Neuron (in vitro differentiated cells): ENCODE measurements around the gene SCN5A.

ENCODE experiments used
- H2AFZ ChIP-seq: one replicate; pipeline ENCODE4 v1.6.1; 2013; ENCODE audit warnings: low read depth, mild to moderate bottlenecking, inconsistent platforms, low read length, moderate library complexity
- H3K27me3 ChIP-seq: one replicate; pipeline ENCODE4 v1.6.1; 2013; ENCODE audit warnings: low read length; ENCODE audit not compliant: insufficient read depth
- H3K36me3 ChIP-seq: one replicate; pipeline ENCODE4 v1.6.1; 2013; ENCODE audit warnings: low read length; ENCODE audit not compliant: insufficient read depth
- H3K4me1 ChIP-seq: one replicate; pipeline ENCODE4 v1.6.1; 2013; ENCODE audit warnings: low read length; ENCODE audit not compliant: insufficient read depth
- H3K4me3 ChIP-seq: 2 replicates; pipeline ENCODE4 v1.5.1; 2013; ENCODE audit warnings: mild to moderate bottlenecking, low read length, moderate library complexity
- H3K9me3 ChIP-seq: one replicate; pipeline ENCODE4 v1.6.1; 2013; ENCODE audit warnings: low read length

The SCN5A gene

DNA sequence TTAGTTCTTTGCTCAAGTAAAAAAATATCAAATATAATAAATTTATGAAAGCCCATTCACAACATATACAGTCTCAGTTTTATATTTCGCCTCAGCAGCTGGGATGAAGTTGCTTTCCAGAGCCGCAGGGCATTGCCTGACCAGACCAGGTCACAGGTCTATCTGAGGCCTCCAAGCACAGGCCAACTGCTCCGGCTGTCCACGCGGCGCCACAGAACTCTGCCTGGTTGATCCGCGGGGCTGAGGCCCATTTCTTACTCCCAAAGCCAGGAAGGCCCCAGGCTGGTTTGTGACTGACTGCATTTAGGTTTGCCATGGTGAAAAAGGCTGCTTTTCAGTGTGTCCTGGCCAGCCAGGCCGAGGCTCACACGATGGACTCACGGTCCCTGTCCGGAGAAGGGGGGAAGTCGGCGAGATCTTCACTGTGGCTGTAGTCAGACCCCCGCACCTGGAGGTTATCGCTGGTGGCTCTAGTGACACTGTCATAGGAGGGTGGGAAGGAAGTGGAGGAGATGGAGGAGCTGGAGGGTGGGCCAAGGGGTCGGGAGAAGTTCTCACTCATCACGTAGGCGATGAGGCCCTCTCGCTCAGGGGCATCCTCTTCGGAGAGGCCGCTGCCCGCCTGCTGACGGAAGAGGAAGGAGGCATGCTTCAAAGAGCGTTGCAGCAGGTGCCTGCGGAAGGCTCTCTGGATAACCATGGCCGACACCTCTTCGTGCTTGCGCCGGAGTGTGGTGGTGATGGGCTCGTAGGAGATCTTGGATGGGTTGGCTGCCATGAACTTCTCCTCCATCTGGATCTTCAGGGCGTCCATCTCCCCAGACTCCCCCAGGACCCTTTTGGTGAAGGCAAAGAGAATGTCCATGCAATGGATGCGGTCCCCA is 99.3 kb downstream of the SCN5A start:
- Histone ChIP-seq H3K36me3 (no peaks in the 10 kb centered on the region), H3K4me3 (no peak overlapping the region), H2AFZ (no peak overlapping the region), H3K4me1 (no peaks in the 10 kb centered on the region), H3K9me3 (peaks cover 2% of the 10 kb centered on the region), H3K27me3 (no peaks in the 10 kb centered on the region)

DNA sequence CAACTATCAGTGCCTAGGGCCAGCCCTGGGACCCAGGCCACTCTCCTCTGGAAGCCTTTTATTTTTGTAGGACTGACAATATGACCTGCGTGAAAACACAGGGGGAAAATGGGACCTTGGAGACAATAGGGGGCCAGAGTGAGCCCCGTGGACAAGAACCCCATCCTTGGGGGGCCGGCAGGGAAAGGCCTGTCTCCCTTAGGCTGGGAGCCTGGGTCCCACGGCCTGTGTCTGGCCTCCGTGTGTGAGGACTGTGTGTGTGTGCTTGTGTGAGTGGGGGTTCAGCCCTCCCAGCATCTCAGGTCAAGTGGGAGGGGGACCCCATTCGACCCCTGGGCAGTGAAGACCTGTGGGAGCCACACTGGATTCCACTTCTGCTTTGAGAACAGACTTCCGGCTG is 100.0 kb downstream of the SCN5A start:
- Histone ChIP-seq H3K4me3 (no peak overlapping the region), H3K4me1 (no peaks in the 10 kb centered on the region), H3K27me3 (no peaks in the 10 kb centered on the region), H3K9me3 (peaks cover 2% of the 10 kb centered on the region), H2AFZ (no peak overlapping the region), H3K36me3 (no peaks in the 10 kb centered on the region)

DNA sequence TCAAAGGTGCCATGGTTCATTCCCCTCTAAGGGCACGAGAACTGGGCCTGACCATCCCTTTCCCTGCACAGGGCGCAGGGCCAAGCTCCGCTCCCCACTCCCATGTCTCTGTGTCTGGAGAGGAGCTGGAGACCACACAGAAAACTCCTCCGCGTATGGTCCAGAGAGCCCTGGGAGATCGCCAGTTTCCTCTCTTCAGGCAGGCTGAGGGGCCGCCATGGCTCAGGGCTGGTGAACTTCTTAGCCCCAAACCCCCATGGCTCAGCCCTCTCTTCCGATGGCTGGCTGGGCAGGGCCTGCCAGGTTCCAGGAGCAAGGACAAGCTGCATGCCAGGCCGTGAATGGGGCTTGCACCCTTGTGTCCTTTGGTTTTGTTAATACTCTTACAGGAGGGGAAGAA is 100.4 kb downstream of the SCN5A start:
- H3K27me3 ChIP-seq = no peaks in the 10 kb centered on the region
- no peaks in the 10 kb centered on the region for H3K4me1 ChIP-seq
- H3K36me3 ChIP-seq = no peaks in the 10 kb centered on the region
- H3K4me3 ChIP-seq = no peak overlapping the region
- no peak overlapping the region for H2AFZ ChIP-seq
- H3K9me3 ChIP-seq = peaks cover 2% of the 10 kb centered on the region

DNA sequence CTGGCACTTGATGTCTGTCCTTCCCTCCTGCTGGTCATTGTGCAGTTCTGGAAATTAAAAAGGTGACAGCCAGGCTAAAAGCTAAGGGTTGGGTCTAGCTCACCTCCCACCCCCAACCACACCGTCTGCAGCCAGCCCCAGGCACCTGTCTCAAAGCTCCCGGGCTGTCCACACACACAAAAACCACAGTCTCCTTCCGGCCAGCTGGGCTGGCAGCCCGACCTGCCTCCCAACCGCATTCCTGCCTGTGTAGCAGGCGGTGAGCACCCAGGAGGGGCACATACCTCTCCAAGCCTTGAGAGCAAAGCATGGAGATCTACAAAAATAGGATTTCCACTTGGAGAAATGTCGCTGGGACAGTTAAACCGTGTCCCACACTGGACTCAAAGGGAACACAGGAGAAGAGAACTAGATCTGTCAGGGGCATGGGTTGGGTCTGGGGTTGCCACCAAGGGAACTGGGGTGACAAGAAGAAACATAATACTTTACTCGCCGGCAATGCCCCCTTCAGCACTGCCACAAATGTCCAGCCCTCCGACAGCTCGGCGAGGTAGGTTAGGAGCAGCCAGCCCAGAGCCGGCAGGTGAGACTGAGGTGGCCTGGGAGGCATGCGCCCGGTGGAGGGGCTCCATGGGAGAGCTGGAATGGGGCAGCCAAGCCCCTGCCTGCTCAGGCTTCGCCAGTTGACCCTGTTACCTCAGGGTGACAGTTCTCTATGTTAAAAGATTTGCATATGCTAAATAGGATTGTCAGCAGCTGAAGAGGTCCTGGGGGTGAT is 101.1 kb downstream of the SCN5A start:
- Histone ChIP-seq H3K4me1 (no peaks in the 10 kb centered on the region), H3K9me3 (peaks cover 2% of the 10 kb centered on the region), H2AFZ (no peak overlapping the region), H3K27me3 (no peaks in the 10 kb centered on the region), H3K36me3 (no peaks in the 10 kb centered on the region), H3K4me3 (no peak overlapping the region)

DNA sequence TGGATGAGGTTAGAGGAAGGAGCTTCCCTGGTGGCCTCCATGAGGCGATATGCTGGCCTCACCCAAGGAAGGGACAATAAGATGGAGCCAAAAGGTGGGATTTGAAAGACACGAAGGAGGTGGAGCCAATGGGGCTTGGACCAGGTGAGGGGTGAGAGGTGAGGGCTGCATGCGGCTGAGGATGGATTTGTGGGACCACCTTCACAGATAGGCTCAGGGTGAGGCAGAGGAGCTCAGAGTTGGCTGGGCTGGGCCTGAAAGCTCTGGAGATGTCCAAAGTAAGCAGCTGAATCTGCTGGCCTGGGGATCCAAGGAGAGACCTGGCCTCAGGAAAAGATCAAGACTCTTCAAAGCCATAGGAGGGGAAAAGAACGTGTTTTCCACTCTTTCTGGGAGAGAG is 103.5 kb downstream of the SCN5A start:
- no peak overlapping the region for H3K4me3 ChIP-seq
- no peak overlapping the region for H2AFZ ChIP-seq
- no peaks in the 10 kb centered on the region for H3K27me3 ChIP-seq
- no peaks in the 10 kb centered on the region for H3K4me1 ChIP-seq
- H3K9me3 ChIP-seq = peaks cover 2% of the 10 kb centered on the region
- H3K36me3 ChIP-seq = no peaks in the 10 kb centered on the region

DNA sequence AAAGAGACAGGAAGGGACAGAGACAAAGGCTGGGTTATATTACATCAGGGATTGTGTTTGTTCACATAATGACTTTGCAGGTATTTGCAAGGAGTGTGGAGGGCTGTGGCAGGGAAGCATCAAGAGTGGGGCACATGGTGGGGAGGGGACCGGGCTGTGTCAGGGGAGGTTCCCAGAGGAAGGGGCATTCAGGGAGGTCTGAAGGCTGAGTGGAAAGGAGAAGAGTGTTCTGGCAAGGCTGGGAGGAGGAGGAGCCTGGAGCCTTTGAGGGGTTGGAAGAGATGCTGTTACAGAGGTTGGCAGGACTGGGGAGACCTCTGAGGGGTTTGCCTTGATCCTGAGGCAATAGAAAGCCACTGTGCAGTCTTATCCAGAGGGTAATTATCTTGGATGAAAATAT is 103.9 kb downstream of the SCN5A start:
- peaks cover 2% of the 10 kb centered on the region for H3K9me3 ChIP-seq
- H2AFZ ChIP-seq = no peak overlapping the region
- no peaks in the 10 kb centered on the region for H3K36me3 ChIP-seq
- H3K4me1 ChIP-seq = no peaks in the 10 kb centered on the region
- H3K27me3 ChIP-seq = no peaks in the 10 kb centered on the region
- H3K4me3 ChIP-seq = no peak overlapping the region

DNA sequence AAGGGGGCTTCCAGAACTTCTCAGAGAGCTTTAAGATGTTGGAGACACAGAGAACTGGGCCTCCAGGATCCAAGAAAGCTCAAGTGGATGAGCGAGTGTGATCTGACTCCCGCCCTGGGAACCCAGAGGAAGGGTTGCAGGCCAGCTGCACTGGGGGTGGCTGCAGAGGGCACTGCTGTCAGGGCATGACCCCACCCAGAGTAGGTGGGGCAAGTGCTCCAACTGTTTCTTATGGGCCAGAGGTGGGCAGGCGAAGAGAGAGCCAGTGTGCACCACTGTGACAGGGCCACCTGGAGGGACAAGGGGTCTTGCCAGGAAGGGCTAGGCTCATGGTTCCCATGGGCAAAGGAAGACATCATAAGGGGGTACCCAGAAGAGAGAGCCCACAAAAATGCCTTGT is 104.6 kb downstream of the SCN5A start:
- Histone ChIP-seq H3K9me3 (no peaks in the 10 kb centered on the region), H3K4me1 (no peaks in the 10 kb centered on the region), H3K4me3 (no peak overlapping the region), H3K36me3 (no peaks in the 10 kb centered on the region), H2AFZ (no peak overlapping the region), H3K27me3 (no peaks in the 10 kb centered on the region)

DNA sequence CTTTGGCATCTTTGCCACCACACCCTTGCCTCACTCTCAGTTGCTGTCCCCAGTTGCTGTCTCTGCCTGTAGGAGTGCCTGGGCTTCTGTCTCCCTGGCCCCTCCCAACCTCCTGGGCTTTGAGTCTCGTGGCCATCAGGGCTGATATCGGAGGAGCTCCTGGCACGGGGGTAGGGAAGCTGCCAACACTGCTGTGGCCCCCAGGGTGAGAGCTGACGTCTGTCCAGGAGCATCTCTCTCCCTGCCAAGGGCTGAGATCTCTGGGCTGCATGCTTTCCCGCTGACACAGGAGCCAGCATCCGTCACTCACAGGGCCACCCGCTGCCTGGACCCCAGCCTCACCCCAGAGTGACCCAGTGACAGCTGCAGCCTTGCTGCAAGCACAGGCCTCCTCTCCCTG is 105.9 kb downstream of the SCN5A start:
- H3K4me1 ChIP-seq = no peaks in the 10 kb centered on the region
- H3K27me3 ChIP-seq = no peaks in the 10 kb centered on the region
- H3K4me3 ChIP-seq = no peak overlapping the region
- H3K9me3 ChIP-seq = no peaks in the 10 kb centered on the region
- no peaks in the 10 kb centered on the region for H3K36me3 ChIP-seq
- H2AFZ ChIP-seq = no peak overlapping the region

DNA sequence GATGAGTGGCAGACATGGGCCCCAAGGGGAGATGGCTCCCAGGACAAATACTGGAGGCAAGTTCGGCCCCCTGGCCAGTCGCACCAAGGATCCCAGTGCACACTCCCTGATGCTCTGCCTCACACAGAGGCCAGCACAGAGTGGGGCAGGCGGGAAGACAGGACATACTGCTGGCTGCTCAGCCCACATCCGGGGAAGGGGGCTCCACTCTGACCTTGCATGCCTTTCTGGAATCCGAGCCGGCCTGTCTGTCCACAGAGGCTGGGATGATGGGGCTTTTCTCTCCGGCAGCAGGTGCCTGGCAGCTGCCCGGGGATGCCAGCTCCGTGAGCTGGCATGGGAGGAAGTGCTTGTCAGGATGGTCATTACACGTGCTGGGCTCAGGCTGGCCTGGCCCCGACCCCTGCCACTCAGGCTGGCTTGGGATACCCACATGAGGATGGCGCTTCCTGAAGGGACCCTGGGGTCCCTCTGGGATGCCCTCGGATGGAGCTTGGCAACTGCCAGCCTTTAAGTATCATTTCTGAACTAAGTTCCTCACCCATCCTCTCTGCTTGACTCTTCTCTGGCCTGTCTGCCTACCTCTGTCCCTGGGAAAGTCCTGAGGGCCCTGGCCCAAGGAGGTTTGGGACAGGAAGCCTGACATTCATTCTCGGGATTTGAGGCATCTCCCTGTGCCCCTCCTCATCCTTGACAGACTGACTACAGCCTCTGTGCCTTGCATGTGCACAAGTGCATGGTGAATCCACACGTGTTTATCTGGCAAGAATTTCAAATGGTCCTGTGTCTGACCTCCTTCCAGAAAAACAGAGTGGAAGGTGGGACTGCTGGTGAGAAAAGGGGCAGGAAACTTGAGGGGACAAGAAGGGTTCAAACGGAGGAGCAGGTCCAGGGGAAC is 106.8 kb downstream of the SCN5A start:
- no peaks in the 10 kb centered on the region for H3K4me1 ChIP-seq

DNA sequence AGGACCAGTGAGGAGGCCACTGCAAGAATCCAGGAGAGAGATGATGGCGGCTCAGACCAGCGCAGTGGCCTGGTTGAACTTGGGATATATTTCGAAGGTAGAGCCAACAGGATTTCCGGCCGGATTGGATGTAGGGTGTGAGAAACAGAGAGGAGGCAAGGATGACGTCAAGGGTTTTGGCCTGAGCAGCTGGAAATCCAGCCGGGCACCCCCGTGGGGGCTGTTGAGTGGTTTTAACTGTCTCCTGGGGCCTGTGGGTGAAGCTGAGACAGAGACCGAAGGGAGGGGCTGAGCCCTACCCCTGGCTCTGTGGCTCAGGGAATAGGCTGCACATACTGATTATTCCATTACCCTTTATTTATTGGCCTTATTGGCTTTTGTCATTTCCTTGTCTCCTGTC is 107.7 kb downstream of the SCN5A start:
- Histone ChIP-seq H3K4me3 (no peak overlapping the region), H3K4me1 (no peaks in the 10 kb centered on the region), H3K27me3 (no peaks in the 10 kb centered on the region), H2AFZ (no peak overlapping the region), H3K9me3 (no peaks in the 10 kb centered on the region), H3K36me3 (no peaks in the 10 kb centered on the region)

More for the DNA sequence above, 106.8 kb downstream of the SCN5A start:
- H3K36me3 ChIP-seq = no peaks in the 10 kb centered on the region
- H3K4me3 ChIP-seq = no peak overlapping the region
- no peak overlapping the region for H2AFZ ChIP-seq
- no peaks in the 10 kb centered on the region for H3K27me3 ChIP-seq
- H3K9me3 ChIP-seq = no peaks in the 10 kb centered on the region

DNA sequence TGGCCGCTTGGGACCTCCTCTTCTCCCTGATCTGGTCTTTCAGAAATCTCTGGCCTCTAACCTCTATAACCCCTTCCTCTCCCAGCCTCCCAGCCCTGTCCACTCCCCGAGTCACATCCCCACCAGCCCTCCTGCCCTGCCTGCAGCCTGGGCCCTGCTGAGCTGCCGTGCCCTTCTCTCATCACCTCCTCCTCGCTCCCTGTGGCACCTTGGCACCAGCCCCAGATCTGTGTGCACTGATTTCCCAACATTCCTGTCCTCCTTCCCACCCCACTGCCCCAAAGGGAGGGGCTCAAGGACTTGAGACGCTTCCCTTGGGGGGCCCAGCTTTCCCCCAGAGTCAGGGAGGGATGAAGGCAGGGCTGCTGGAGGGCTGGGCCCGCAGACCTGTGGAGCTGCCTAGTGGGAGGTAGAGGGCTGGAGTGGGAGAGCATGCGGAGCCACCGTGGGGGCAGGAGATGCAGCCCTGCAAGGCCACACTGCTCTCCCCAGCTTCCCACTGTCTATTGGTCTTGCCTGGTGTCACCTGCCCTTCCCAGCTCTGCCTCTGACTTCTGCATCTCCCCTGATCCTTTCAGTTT is 110.6 kb downstream of the SCN5A start:
- Histone ChIP-seq H3K27me3 (no peaks in the 10 kb centered on the region), H3K4me3 (no peak overlapping the region), H2AFZ (no peak overlapping the region), H3K4me1 (no peaks in the 10 kb centered on the region), H3K36me3 (no peaks in the 10 kb centered on the region), H3K9me3 (peaks cover 7% of the 10 kb centered on the region)

DNA sequence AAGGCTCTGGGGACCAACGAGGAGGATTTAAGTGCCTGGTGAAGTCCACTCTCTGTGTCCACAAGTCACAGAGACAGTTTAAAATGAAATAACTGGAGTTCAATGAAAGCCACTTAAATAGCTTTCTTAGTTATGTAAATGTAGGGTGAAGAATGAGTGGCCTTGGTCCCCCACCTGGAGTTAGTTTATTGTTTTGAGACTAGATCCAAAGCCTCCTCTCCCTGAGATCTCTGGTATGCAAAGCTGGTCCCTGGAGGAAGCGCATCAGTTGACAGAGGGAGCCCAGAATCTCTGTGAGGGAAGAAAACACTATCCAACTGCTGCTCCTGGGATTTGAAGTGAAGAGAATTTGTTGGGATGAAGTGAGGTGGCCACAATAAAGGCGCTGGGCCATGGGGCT is 112.8 kb downstream of the SCN5A start:
- no peaks in the 10 kb centered on the region for H3K27me3 ChIP-seq
- H2AFZ ChIP-seq = no peak overlapping the region
- H3K4me3 ChIP-seq = no peak overlapping the region
- H3K36me3 ChIP-seq = no peaks in the 10 kb centered on the region
- no peaks in the 10 kb centered on the region for H3K4me1 ChIP-seq
- H3K9me3 ChIP-seq = peaks cover 7% of the 10 kb centered on the region
